Measurements from ENCODE around the gene PARD3.
"Not testable (repeated sequence)": the region's sequence is repeated elsewhere in the genome, so short reads cannot be mapped to it uniquely, and the experiment has no call there.

PARD3 gene

GRCh38 chr10:34378297-34378696 is 436.8 kb downstream of the PARD3 start:
- DNase-seq (ENCODE audit: low read depth) = no peak

GRCh38 chr10:34377833-34378232 is 437.3 kb downstream of the PARD3 start:
- no peak for DNase-seq (ENCODE audit: low read depth)

DNA sequence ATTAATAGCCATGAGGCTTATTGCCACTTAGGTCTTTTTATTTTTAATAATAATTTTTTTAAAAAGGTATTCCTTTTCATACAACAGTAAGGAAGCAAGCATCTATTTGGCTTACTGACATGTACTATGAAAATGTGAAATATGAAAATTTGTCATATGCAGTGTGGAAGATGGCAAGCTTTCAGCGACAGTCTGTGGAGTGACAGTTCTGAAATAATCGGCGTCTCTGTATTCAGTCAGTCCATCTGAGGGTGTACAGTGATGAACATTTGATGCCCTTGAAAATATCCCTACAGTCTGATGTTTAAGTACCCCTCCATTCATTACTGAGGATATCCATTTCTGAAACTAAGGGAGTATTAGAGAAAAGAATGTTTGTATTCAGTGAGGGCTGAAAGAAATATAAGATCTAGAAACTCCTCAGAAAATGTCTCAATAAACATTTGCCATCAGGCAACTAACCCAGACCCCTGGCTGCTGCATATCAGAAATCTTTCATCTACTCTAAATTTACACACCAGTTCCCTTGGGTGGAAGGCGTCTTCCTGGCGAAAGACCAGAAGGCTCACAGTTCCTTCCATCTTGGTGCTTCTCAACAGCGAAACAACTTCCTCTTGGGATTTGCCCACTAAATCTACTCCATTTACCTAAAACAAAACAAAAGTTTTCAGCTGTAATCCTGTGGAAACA is 440.6 kb downstream of the PARD3 start:
- no peak for DNase-seq (ENCODE audit: low read depth)

GRCh38 chr10:34373211-34373610 is 441.9 kb downstream of the PARD3 start:
- no peak for DNase-seq (ENCODE audit: low read depth)

- no peak for DNase-seq (ENCODE audit: low read depth)
These were observed 442.6 kb downstream of the PARD3 start for GRCh38 chr10:34372509-34372908.

GRCh38 chr10:34370126-34370525 is 445.0 kb downstream of the PARD3 start:
- no peak for DNase-seq (ENCODE audit: low read depth)

GRCh38 chr10:34369120-34369519 is 446.0 kb downstream of the PARD3 start:
- no peak for DNase-seq (ENCODE audit: low read depth)

DNA sequence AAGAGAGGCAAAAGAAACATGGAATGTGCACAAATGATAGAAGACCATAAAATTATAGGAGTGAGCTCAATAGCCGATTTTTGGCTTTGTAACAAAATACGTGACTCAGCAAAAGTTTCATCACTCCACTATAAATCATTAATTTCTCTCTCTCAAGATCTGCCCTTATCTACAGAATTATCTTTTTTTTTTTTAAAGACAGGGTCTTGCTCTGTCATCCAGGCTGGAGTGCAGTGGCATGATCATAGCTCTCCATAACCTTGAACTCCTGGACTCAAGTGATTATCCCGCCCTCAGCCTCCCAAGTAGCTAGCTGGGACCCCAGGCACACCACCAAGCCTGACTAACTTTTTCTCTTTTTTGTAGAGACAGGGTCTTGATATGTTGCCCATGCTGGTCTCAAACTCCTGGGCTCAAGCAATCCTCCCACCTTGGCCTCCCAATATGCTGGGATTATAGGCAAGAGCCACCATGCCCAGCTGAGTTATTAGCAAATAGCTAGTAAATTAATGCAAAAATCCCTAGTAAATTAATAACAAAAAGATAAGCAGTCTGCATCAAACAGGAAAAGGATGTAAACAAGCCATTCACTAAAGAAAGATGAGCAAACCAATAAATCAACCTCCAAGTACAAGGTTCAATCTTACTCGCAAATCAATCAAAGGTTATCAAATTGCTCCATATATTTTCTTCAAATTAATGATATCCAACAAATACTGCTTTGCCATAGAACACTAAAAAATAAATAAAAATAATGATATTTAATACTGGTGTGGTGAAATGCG is 450.7 kb downstream of the PARD3 start:
- DNase-seq (ENCODE audit: low read depth) = no peak

DNA sequence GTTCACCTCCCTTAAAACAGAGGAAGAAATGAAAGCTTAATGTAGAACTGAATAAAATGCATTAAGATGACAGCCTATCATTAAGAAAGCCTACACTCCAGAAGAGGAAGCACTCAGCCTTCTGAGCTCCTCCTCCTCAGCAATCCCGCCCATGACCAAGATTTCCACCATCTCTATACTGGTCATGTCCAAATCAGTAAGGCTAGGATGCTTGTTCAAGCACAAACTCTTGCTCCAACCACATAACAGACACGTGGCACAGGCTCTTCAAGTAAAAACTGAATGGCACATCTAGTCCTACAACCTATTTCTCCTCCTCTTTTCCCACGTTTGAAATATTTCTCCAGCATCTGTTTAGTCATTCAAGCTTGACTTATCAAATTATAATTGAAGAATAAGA is 454.1 kb downstream of the PARD3 start:
- no peak for DNase-seq (ENCODE audit: low read depth)

- DNase-seq (ENCODE audit: low read depth) = no peak
These were observed 455.7 kb downstream of the PARD3 start for GRCh38 chr10:34359435-34359813.

DNA sequence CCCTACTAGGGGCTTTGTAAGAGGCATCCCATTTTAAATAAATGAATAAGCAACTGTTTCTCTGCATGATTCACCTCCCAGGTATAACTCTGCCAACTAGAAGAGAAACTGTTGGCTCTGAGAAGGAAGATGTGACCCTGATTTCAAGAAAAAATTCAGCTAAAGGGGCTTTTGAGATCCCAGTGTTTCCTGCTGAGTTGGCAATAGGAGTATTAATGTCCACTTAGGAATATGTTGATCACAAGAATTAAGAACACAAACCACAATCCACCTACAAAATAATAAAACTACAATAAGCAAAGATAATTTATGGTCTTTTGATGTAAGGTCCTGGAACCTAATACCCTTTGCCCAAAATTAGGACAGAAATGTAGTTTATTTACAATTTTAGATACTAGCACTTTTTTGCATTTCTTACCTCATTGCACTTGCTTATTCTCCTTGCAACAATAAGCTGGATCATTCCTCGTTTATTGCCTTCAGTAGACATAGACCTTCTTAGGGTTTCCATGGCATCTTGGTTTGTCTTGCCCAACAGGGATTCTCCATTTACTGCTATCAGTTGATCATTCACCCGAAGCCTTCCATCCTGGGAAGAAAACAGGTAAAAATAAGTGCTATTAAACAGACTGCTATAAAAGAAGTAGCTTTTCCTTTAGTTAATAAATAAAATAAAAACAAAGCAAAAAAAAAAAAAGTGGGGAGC is 456.2 kb downstream of the PARD3 start:
- DNase-seq (ENCODE audit: low read depth) = no peak

GRCh38 chr10:34356463-34356862 is 458.6 kb downstream of the PARD3 start:
- no peak for DNase-seq (ENCODE audit: low read depth)

- not testable (repeated sequence) for DNase-seq (ENCODE audit: low read depth)
These were observed 461.6 kb downstream of the PARD3 start for GRCh38 chr10:34353530-34353929.

DNA sequence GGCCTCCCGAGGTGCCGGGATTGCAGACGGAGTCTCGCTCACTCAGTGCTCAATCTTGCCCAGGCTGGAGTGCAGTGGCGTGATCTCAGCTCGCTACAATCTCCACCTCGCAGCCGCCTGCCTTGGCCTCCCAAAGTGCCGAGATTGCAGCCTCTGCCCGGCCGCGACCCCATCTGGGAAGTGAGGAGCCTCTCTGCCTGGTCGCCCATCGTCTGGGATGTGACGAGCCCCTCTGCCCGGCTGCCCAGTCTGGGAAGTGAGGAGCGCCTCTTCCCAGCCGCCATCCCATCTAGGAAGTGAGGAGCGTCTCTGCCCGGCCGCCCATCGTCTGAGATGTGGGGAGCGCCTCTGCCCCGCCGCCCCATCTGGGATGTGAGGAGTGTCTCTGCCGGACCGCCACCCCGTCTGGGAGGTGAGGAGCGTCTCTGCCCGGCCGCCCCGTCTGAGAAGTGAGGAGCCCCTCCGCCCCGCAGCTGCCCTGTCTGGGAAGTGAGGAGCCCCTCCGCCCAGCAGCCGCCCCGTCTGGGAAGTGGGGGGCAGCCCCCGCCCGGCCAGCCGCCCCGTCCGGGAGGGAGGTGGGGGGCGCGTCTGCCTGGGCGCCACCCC is 462.4 kb downstream of the PARD3 start:
- DNase-seq (ENCODE audit: low read depth) = not testable (repeated sequence)

- no peak for DNase-seq (ENCODE audit: low read depth)
These were observed 463.9 kb downstream of the PARD3 start for GRCh38 chr10:34351161-34351560.

GRCh38 chr10:34348917-34349485 is 466.1 kb downstream of the PARD3 start:
- DNase-seq (ENCODE audit: low read depth) = no peak

DNA sequence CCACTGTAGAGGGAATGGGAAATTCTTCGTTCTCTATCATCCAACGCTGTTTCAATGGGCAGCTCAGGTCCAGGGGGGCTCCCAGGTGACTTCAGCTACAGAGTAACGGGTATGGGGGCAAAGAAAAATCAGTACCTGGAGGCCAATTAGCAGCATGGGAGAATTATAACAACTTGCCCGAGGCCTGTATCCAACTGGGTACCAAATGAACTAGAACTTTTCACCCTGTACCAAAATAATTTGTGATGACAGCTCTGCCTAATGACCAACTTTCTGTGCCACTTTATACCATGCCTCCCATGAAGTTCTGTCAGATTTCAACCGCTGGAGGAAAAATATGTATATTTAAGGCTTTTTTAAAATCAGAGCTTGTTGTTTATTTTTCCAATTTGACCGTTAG is 467.1 kb downstream of the PARD3 start:
- no peak for DNase-seq (ENCODE audit: low read depth)

DNA sequence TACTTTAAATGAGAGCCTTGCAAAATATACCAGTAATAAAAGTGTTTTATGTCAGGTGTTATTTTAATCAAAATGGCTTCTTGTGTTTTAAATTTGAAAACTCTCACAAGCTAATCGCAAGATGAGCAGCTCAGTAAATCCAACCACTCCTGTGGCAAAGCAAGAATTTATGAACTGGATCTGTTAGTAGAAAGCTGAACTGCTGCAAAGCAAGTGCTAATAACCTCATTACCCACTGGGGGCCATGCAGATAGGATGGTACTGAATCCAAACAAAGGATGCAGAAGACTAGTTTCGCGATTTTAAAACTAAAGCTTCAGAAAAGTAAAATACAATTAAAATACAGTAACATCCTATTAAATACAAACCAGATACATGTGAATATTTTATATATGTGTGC is 468.0 kb downstream of the PARD3 start:
- DNase-seq (ENCODE audit: low read depth) = no peak

- no peak for DNase-seq (ENCODE audit: low read depth)
These were observed 468.5 kb downstream of the PARD3 start for GRCh38 chr10:34346516-34347100.

DNA sequence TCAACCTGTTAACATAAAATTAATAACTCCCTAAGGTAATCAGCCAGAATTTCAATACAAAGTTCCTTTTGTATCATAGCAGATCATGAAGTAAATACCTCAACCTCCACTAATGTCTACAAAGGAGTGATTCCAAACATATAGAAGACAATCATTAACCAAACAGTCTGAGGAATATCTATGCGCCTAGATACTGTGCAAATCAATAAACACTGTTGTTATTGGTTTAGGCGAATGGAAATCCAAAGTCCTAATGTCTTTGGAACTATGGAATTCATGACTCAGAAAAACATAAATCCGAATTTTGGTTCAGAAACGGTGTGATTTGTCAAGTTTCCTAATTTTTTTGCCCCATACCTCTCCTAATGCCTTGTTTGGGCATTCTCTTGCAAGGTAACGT is 469.7 kb downstream of the PARD3 start:
- DNase-seq (ENCODE audit: low read depth) = no peak

DNA sequence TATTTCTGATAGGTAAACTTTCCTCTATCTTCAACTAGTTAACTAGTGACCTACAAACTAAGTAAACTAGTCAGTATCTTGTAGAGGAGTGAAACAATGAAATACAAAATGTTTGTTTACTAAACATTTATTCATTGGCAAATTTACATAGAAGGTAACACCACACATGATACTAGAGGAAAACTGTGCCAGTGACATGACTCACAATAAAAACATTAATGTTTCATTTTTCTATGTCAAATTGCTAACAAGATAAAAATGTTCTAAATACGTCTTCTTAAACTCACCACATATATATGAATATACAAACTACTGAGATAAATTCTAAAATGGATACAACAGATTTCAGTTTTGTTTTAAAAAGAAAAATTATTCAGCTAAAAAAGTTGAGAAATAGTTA is 471.3 kb downstream of the PARD3 start:
- DNase-seq (ENCODE audit: low read depth) = no peak

- no peak for DNase-seq (ENCODE audit: low read depth)
These were observed 473.6 kb downstream of the PARD3 start for GRCh38 chr10:34341473-34341872.
